Neuron (in vitro differentiated cells): ENCODE measurements around the gene UGCG.
"Not testable (repeated sequence)": the region's sequence is repeated elsewhere in the genome, so short reads cannot be mapped to it uniquely, and the experiment has no call there.

ENCODE experiments used
- H2AFZ ChIP-seq: one replicate; pipeline ENCODE4 v1.6.1; 2013; ENCODE audit warnings: low read depth, mild to moderate bottlenecking, inconsistent platforms, low read length, moderate library complexity
- H3K27me3 ChIP-seq: one replicate; pipeline ENCODE4 v1.6.1; 2013; ENCODE audit warnings: low read length; ENCODE audit not compliant: insufficient read depth
- H3K36me3 ChIP-seq: one replicate; pipeline ENCODE4 v1.6.1; 2013; ENCODE audit warnings: low read length; ENCODE audit not compliant: insufficient read depth
- H3K4me1 ChIP-seq: one replicate; pipeline ENCODE4 v1.6.1; 2013; ENCODE audit warnings: low read length; ENCODE audit not compliant: insufficient read depth
- H3K4me3 ChIP-seq: 2 replicates; pipeline ENCODE4 v1.5.1; 2013; ENCODE audit warnings: mild to moderate bottlenecking, low read length, moderate library complexity
- H3K9me3 ChIP-seq: one replicate; pipeline ENCODE4 v1.6.1; 2013; ENCODE audit warnings: low read length

The UGCG gene

DNA sequence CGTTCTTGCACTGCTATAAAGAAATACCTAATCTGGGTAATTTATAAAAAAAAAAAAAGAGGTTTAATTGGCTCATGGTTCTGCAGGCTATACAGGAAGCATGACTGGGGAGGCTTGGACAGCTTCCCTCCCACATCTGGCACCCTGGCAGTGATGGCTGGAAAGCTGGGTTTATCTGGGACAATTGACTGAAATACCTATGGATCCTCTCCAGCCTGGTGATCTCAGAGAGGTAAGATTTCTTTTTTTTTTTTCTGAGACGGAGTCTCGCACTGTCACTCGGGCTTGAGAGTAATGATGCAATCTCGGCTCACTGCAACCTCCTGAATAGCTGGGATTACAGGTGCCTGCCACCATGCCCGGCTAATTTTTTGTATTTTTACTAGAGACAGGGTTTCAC lies 22.7 kb upstream of the UGCG start:
- Histone ChIP-seq H2AFZ (no peak overlapping the region), H3K4me3 (no peak overlapping the region)

DNA sequence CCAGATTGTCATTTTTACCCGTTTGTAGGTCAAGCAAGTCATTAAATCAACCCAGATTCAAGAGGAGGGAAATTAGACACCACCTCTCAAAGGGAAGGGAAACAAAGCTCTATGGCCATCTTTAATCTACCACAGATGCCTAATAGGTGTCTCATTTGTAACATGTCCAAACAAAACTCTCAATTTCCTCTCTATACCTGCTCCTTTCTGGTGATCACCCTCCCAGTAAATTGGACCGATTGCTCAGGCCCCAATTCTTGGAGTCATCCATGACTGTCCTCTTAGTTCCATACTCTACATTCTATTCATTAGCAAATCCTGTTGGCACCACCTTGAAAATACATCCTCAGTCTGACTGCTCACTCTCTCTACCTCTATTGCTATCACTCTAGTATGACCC lies 22.1 kb upstream of the UGCG start:
- H3K9me3 ChIP-seq: no peaks in the 10 kb centered on the region

More for the DNA sequence above, 22.7 kb upstream of the UGCG start:
- Histone ChIP-seq H3K4me1 (no peaks in the 10 kb centered on the region), H3K27me3 (no peaks in the 10 kb centered on the region), H3K9me3 (no peaks in the 10 kb centered on the region), H3K36me3 (no peaks in the 10 kb centered on the region)

DNA sequence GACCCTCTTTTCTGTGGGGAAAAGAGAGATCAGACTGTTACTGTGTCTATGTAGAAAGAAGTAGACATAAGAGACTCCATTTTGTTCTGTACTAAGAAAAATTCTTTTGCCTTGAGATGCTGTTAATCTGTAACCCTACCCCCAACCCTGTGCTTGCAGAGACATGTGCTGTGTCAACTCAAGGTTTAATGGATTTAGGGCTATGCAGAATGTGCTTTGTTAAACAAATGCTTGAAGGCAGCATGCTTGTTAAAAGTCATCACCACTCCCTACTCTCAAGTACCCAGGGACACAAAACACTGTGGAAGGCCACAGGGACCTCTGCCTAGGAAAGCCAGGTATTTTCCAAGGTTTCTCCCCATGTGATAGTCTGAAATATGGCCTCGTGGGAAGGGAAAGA lies 21.3 kb upstream of the UGCG start:
- H3K4me1 ChIP-seq, H3K36me3 ChIP-seq, H3K4me3 ChIP-seq: not testable (repeated sequence)

More for the DNA sequence above, 22.1 kb upstream of the UGCG start:
- Histone ChIP-seq H3K27me3 (no peaks in the 10 kb centered on the region), H3K4me1 (no peaks in the 10 kb centered on the region), H3K36me3 (no peaks in the 10 kb centered on the region), H2AFZ (no peak overlapping the region), H3K4me3 (no peak overlapping the region)

DNA sequence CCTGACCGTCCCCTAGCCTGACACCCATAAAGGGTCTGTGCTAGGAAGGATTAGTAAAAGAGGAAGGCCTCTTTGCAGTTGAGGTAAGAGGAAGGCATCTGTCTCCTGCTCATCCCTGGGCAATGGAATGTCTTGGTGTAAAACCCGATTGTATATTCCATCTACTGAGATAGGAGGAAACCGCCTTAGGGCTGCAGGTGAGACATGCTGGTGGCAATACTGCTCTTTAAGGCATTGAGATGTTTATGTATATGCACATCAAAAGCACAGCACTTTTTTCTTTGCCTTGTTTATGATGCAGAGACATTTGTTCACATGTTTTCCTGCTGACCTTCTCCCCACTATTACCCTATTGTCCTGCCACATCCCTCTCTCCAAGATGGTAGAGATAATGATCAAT lies 20.9 kb upstream of the UGCG start:
- H3K4me1 ChIP-seq, H3K27me3 ChIP-seq, H3K4me3 ChIP-seq, H3K36me3 ChIP-seq, H2AFZ ChIP-seq, H3K9me3 ChIP-seq: not testable (repeated sequence)

More for the DNA sequence above, 21.3 kb upstream of the UGCG start:
- H2AFZ ChIP-seq, H3K27me3 ChIP-seq, H3K9me3 ChIP-seq: not testable (repeated sequence)

DNA sequence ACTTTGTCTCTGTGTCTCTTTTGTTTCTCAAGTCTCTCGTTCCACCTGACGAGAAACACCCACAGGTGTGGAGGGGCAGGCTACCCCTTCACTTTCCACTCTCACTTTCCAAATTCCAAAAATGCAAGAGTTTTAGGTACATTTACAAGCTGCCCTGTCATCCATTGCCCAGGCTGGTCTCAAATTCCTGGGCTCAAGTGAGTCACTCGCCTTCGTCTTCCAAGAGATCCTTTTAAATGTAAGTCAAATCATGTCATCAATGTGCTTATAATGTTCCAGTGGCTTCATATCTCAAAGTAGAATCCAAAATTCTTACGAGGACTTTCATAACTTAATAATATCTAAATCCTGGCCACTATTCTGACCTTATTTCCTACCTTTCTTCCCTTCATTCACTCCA lies 20.4 kb upstream of the UGCG start:
- Histone ChIP-seq H3K4me1 (no peaks in the 10 kb centered on the region), H3K4me3 (no peak overlapping the region), H3K36me3 (no peaks in the 10 kb centered on the region), H3K9me3 (no peaks in the 10 kb centered on the region), H2AFZ (no peak overlapping the region), H3K27me3 (no peaks in the 10 kb centered on the region)

DNA sequence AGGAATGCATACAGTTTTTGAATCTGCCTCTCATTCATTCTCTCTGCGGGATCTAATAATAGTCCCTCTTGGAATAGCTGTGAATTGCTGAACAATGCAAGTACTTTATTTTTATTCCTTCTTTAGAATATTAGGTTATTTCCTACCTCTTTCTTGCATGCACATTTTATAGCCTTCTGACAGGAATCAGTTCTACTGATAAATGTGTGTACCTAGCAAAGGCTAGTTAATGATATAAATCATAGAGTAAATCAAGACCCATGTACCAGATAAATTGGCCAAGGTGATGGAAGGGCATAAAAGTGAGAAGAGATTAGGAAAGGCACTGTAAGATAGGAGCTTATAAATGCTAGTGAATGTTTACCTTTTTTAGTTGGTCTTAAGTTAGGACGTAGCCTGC lies 19.2 kb upstream of the UGCG start:
- Histone ChIP-seq H3K4me3 (no peak overlapping the region), H3K4me1 (no peaks in the 10 kb centered on the region), H3K27me3 (no peaks in the 10 kb centered on the region), H2AFZ (no peak overlapping the region), H3K36me3 (no peaks in the 10 kb centered on the region), H3K9me3 (no peaks in the 10 kb centered on the region)

DNA sequence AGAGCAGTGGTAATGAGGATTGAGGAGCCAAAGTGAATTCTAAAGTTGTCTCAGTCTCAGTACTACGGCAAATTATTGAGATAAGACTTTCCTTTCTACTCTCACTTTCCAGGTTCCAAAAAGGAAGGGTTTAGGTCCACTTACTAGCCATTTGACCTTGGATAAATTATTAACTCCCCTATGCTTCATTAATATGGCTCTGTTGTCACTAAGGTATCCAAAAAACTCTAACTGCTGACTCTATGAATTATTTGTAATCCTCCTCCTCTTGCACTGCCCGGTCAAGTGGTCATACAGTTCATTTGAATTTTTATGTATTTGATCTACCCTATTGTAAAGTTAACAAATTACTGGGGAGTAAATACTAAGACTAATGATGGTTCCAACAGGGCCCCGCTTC lies 17.7 kb upstream of the UGCG start:
- Histone ChIP-seq H3K4me3 (no peak overlapping the region), H3K4me1 (no peaks in the 10 kb centered on the region), H3K36me3 (no peaks in the 10 kb centered on the region), H3K27me3 (no peaks in the 10 kb centered on the region), H2AFZ (no peak overlapping the region), H3K9me3 (no peaks in the 10 kb centered on the region)

DNA sequence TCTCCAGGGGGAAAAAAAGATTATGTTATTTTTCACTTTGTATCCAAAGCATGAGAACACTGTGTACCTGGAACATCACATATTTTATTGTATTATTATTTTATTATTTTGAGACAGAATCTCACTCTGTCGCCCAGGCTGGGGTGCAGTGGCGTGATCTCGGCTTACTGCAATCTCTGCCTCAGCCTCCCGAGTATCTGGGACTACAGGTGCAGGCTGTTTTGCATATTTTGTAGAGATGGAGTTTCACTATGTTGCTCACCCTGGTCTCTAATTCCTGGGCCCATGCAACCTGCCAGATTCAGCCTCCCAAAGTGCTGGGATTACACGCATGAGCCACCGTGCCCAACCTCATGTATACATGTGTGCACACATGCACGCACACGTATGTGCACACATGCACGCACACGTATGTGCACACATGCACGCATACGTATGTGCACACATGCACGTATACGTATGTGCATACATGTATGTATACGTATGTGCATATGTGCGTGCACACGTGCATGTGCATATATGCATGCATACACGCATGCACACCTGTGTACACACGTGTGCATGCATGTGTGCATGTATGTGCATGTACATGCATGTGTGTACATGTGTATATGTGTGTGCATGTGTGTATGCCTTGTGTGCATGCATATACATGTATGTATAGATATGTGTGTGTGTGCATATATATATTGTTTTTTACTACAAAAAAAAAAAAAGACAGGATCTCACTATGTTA lies 9.5 kb upstream of the UGCG start:
- H3K4me1 ChIP-seq: no peaks in the 10 kb centered on the region
- no peak overlapping the region for H3K4me3 ChIP-seq
- H2AFZ ChIP-seq: no peak overlapping the region

DNA sequence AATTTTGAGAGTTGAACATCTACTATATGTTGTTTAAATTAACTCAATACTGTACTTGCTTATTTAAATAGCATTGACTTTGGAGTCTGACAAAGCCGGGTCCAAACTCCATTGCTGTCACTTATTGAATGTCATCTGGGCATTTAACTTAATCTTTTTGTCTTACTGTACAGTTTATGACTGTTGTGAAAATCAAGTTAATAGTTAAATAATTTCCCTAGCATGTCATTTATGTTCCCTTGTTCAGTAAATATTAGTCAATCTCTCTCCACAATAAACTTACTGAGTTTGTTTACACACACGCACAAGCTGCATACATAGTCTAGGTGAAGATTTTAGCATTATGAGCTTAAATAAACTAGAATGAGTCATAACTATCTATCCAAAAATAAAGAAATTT lies 6.3 kb upstream of the UGCG start:
- Histone ChIP-seq H2AFZ (no peak overlapping the region), H3K4me1 (no peaks in the 10 kb centered on the region), H3K4me3 (no peak overlapping the region), H3K36me3 (no peaks in the 10 kb centered on the region), H3K9me3 (no peaks in the 10 kb centered on the region), H3K27me3 (no peaks in the 10 kb centered on the region)

More for the DNA sequence above, 9.5 kb upstream of the UGCG start:
- H3K36me3 ChIP-seq: no peaks in the 10 kb centered on the region
- no peaks in the 10 kb centered on the region for H3K27me3 ChIP-seq
- no peaks in the 10 kb centered on the region for H3K9me3 ChIP-seq

DNA sequence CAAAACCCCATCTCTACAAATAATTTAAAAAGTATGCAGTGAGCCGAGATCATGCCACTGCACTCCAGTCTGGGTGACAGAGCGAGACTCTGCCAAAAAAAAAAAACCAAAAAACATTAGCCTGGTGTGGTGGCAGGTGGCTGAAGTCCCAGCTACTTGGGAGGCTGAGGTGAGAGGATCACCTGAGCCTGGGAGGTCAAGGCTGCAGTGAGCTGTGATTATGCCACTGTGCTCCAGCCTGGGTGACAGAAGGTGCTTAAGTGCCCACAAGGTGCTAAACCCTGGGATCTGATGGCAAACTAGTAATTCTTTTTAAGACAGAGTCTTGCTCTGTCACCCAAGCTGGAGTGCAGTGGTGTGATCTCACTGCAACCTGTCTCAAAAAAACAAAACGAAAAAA lies 5.7 kb upstream of the UGCG start:
- not testable (repeated sequence) for H3K9me3 ChIP-seq, H3K27me3 ChIP-seq, H3K36me3 ChIP-seq, H2AFZ ChIP-seq, H3K4me3 ChIP-seq, H3K4me1 ChIP-seq

DNA sequence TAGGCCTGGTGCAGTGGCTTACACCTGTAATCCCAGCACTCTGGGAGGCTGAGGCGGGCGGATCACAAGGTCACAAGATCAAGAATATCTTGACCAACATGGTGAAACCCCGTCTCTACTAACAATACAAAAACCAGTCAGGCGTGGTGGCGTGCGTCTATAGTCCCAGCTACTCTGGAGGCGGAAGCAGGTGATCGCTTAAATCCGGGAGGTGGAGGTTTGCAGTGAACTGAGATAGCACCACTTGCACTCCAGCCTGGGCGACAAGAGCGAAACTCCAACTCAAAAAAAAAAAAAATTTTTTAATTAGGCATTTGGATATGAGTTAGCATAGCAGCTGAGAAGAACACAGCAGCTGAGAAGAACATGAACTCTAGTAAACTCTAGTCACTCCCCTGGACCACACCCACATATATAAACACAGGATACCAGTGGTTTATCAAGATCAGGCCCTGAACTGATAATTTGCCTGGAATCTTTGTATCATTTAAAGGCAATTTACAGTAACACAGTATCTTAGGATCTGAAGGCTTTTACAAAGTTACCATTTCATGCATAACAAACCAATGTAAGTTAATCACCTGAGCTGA lies 4.6 kb upstream of the UGCG start:
- no peaks in the 10 kb centered on the region for H3K36me3 ChIP-seq
- H3K4me3 ChIP-seq: no peak overlapping the region
- no peaks in the 10 kb centered on the region for H3K9me3 ChIP-seq
- H3K4me1 ChIP-seq: peaks cover 4% of the 10 kb centered on the region
- no peak overlapping the region for H2AFZ ChIP-seq
- H3K27me3 ChIP-seq: no peaks in the 10 kb centered on the region

DNA sequence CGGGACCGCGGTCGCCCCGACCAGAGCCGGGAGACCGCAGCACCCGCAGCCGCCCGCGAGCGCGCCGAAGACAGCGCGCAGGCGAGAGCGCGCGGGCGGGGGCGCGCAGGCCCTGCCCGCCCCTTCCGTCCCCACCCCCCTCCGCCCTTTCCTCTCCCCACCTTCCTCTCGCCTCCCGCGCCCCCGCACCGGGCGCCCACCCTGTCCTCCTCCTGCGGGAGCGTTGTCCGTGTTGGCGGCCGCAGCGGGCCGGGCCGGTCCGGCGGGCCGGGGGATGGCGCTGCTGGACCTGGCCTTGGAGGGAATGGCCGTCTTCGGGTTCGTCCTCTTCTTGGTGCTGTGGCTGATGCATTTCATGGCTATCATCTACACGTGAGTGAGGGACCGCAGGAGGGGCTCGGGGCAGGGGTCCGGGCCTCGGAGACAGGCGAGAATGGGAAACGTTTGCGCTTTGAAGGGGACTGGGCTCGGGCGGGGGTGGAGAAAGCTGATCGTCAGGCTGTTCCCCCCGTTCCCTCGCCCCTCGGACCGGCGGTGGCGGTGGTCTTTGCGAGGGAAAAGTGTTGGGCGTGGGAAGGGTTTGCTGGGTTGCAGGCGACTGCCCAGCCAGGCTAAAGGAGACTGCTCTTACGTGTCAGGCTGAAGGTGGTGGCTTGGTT lies 457 bp downstream of the UGCG start:
- Histone ChIP-seq H3K9me3 (no peaks in the 10 kb centered on the region), H3K27me3 (no peaks in the 10 kb centered on the region), H3K4me1 (peaks cover 19% of the 10 kb centered on the region), H2AFZ (peak overlapping the region; percentile 79), H3K4me3 (peak overlapping the region; percentile 97), H3K36me3 (no peaks in the 10 kb centered on the region)

DNA sequence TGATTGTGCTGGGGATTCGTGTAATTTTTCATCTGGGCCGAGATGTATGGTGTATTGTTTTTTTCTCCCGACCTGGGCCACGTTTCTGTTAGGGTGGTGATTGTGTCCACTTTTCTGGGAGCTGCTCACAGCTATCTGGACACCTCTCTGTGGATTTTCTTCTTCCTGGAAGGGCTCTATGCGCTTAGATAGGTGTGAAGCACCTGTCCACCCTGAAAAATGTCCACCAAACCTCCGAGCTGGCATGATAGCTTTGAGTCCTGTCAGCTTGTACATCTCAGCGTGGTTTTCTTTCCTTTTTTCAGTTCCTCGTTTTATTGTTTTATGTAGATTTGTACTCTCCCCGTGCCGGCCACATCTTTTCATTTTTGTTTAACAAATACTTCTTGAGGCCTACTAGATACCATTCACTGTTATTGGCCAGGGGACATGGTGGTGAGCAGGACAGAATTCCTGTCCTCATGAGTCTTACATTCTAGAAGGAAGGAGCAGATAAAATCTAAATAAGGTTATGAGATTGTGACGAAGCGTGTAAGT lies 1.1 kb downstream of the UGCG start:
- Histone ChIP-seq H2AFZ (peak overlapping the region; percentile 79), H3K4me3 (peak overlapping the region; percentile 97), H3K9me3 (no peaks in the 10 kb centered on the region), H3K27me3 (no peaks in the 10 kb centered on the region), H3K36me3 (no peaks in the 10 kb centered on the region), H3K4me1 (peaks cover 19% of the 10 kb centered on the region)
